Ascending aorta (tissue), 2 donors: ENCODE results near the gene ADK. TPM values are rescaled to one million over a fixed set of nuclear protein-coding genes. Genes with fewer than 3 reads are reported as not detected.

Source experiments
- DNase-seq, 2 donors: peaks; one replicate each; pipeline ENCODE4 v3.0.0-alpha.2; 2019; ENCODE audit warnings: low spot score in 2 of 2
- H3K27ac ChIP-seq, 2 donors: fragments of 200-600 bp; sonication (generic); one replicate each; pipeline ENCODE4 v1.5.1; 2016 to 2017; ENCODE audit warnings: mild to moderate bottlenecking in 1 of 2
- H3K27me3 ChIP-seq: fragments of 200-600 bp; sonication (generic); one replicate; pipeline ENCODE4 v1.5.1; 2017
- H3K36me3 ChIP-seq, 2 donors: fragments of 200-600 bp; sonication (generic); one replicate each; pipeline ENCODE4 v1.5.1; 2016
- H3K4me1 ChIP-seq, 2 donors: fragments of 200-600 bp; sonication (generic); one replicate each; pipeline ENCODE4 v1.5.1; 2016 to 2017; ENCODE audit warnings: mild to moderate bottlenecking in 1 of 2
- H3K4me3 ChIP-seq, 2 donors: fragments of 200-600 bp; sonication (generic); one replicate each; pipeline ENCODE4 v1.5.1; 2016 to 2017; ENCODE audit warnings: mild to moderate bottlenecking in 1 of 2
- H3K9me3 ChIP-seq, 2 donors: fragments of 200-600 bp; sonication (generic); one replicate each; pipeline ENCODE4 v1.5.1; 2016
- intact Hi-C: fragments of 100-400 bp; cut with DNase I; formaldehyde crosslinking; loops from one replicate; pipeline ENCODE4 v1.15.1; 2023
- total RNA-seq: library from RNA; depleted of rRNA; stranded (reverse); fragments of >200 nt; gene quantifications from one replicate; pipeline ENCODE4 v1.1.0, GENCODE V29; 2016
- TF ChIP-seq, protein P1 (sequence below), 3 experiments: fragments of 200-600 bp in 2 of 3; fragments of 450-650 bp in 1 of 3; sonication (generic) in 2 of 3; IDR thresholded peaks; one replicate each; pipeline ENCODE4 v1.5.1; 2016 to 2019; ENCODE audit warnings: antibody characterized with exemption in 3 of 3, mild to moderate bottlenecking in 1 of 3, moderate library complexity in 1 of 3

The ADK gene
- total RNA-seq, 1 donor from 2014 or later = 2.4 TPM

DNA sequence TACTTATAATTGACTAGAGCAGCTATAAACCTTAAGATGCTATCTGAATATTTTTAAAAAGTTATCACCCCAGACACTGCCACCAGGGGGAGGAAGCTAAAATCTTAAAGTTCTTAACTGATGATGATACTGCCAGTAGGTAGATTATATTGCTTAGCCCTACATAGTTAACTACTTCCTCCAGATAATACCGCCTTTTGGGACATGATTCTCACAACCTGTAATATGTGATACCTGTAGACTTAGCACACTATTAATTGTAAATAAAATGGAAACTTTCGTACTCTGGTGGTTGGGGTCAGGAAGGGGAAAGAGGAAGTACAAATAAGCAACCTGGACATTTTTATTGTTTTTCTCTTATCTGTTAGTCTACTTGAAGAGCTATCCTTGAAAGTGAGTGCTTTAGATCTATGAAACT is 268.9 kb downstream of the ADK start:
- Histone ChIP-seq H3K36me3 (no peaks in the 10 kb centered on the region), H3K4me3 (no peak overlapping the region), H3K27ac (no peak overlapping the region), H3K4me1 (no peaks in the 10 kb centered on the region), H3K9me3 (no peaks in the 10 kb centered on the region), H3K27me3 (no peaks in the 10 kb centered on the region)
- no peak for DNase-seq
- TF ChIP-seq, protein P1, sequence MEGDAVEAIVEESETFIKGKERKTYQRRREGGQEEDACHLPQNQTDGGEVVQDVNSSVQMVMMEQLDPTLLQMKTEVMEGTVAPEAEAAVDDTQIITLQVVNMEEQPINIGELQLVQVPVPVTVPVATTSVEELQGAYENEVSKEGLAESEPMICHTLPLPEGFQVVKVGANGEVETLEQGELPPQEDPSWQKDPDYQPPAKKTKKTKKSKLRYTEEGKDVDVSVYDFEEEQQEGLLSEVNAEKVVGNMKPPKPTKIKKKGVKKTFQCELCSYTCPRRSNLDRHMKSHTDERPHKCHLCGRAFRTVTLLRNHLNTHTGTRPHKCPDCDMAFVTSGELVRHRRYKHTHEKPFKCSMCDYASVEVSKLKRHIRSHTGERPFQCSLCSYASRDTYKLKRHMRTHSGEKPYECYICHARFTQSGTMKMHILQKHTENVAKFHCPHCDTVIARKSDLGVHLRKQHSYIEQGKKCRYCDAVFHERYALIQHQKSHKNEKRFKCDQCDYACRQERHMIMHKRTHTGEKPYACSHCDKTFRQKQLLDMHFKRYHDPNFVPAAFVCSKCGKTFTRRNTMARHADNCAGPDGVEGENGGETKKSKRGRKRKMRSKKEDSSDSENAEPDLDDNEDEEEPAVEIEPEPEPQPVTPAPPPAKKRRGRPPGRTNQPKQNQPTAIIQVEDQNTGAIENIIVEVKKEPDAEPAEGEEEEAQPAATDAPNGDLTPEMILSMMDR (IDR thresholded peaks at IDR 0.05) = peak in 2 of 3 experiments; percentile 17 to 31
- intact Hi-C loops = no loop called here

DNA sequence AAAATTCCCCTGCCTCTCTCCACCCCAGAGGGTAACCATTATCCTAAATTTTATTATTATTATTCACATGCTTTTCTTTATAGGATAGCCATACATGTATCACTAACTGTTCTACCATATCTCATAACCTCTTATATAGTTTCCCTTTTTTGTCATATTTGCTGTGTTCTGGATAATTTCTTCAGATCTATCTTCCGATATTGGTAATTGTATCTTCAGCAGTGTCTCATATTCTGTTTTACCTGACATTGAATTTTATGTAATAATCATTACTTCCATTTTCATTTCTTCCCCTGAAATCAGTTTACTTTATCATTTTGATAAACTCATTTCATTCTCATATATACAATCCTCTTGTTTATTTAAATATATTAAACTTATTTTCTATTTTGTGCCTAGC is 273.5 kb downstream of the ADK start:
- H3K36me3 ChIP-seq = no peaks in the 10 kb centered on the region
- TF ChIP-seq, protein P1 (IDR thresholded peaks at IDR 0.05) = no peak
- intact Hi-C loops = no loop called here
- DNase-seq = no peak
- no peaks in the 10 kb centered on the region for H3K4me1 ChIP-seq
- H3K27ac ChIP-seq = no peak overlapping the region
- no peaks in the 10 kb centered on the region for H3K9me3 ChIP-seq
- H3K27me3 ChIP-seq = no peaks in the 10 kb centered on the region
- no peak overlapping the region for H3K4me3 ChIP-seq

DNA sequence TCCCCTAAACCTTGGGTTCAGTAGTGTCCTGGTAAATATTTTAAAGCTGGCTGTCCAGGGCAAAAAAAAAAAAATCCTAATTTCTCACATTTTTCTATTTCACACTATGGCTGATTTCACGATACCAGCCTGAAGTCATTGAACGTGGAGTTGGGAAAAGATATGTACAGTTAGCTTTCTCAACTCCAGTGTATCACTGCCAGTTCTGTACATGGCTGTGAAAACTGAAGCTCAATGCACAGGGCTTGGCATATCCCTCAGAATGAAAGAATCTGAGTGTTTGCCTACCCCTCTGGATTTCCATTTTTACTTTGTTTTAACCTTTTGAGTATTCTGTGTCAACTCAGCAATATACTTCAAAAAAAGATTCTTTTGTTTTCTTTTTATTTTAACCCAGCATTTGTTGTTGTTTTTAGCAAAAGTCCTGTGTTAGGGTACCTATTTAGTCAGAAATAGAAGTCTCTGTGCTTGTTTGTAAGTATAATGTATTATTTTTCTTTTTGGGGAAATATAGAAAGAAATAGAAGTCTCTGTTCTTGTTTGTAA is 274.5 kb downstream of the ADK start:
- no peak overlapping the region for H3K27ac ChIP-seq

DNA sequence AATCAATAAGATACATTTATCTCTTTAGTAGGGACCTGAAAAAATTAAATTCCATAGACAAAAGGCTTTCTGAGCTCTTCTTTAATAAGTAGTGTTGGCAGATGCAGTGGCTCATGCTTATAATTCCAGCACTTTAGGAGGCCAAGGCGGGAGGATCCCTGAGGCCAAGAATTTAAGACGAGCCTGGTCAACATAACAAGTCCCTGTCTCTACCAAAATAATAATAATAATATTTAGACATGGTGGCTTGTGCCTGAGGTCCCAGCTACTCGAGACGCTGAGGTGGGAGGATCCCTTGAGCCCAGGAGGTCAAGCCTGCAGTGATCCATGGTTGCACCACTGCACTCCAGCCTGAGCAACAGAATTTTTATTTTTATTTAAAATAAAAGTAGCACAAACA is 280.8 kb downstream of the ADK start:
- Histone ChIP-seq H3K4me1 (no peaks in the 10 kb centered on the region), H3K27ac (no peak overlapping the region), H3K4me3 (no peak overlapping the region), H3K36me3 (no peaks in the 10 kb centered on the region), H3K27me3 (no peaks in the 10 kb centered on the region), H3K9me3 (no peaks in the 10 kb centered on the region)
- DNase-seq = no peak
- intact Hi-C loops = no loop called here
- TF ChIP-seq, protein P1 (IDR thresholded peaks at IDR 0.05) = no peak

More for the DNA sequence above, 274.5 kb downstream of the ADK start:
- Histone ChIP-seq H3K9me3 (no peaks in the 10 kb centered on the region), H3K4me1 (no peaks in the 10 kb centered on the region), H3K27me3 (no peaks in the 10 kb centered on the region), H3K4me3 (no peak overlapping the region), H3K36me3 (no peaks in the 10 kb centered on the region)
- DNase-seq = no peak
- intact Hi-C loops = no loop called here
- TF ChIP-seq, protein P1 (IDR thresholded peaks at IDR 0.05) = no peak

DNA sequence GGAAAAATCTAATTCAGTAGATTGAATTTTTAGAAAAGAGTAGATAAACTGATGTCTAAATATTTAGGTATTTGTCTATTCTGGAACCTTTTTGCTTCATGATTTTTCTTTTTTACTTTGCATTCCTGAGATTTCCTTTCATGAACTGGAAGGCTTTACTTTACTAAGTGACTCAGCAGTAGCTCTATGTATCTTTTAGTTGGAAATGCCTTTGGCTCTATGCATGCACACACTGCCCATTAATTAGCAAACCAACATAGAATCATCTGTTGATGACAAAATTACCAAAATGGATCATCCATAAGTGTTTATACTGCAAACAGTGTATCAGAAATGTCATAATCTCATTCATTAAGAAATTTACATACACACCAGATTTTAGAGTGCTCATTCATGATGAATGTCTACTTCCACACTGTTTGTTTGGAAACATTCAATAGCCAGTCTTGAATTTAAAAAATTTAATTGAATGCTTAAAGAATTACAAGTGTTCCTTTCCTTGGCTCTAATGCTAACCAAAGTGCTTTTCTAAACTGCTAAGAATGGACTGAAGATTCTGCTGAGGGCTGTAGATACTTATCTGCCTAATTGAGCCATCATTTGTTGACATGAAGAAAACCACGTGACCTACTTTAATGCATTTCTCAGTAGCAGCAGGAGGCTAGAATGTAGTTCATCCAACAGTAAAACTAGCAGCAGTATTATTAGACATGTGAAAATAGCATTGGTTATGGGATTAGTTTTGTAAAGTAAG is 282.0 kb downstream of the ADK start:
- TF ChIP-seq, protein P1 (IDR thresholded peaks at IDR 0.05) = no peak
- intact Hi-C loops = no loop called here
- DNase-seq = no peak
- H3K27me3 ChIP-seq = no peaks in the 10 kb centered on the region
- H3K4me3 ChIP-seq = no peak overlapping the region
- no peaks in the 10 kb centered on the region for H3K36me3 ChIP-seq
- no peaks in the 10 kb centered on the region for H3K9me3 ChIP-seq
- no peak overlapping the region for H3K27ac ChIP-seq
- no peaks in the 10 kb centered on the region for H3K4me1 ChIP-seq
